Spleen (tissue), 11 donors: ENCODE data around the gene ESYT3. TPM values are rescaled to one million over a fixed set of nuclear protein-coding genes. Genes with fewer than 3 reads are reported as not detected.
A peak's percentile ranks its signal among the peaks of the same experiment; 100 is the strongest.
"Not testable (repeated sequence)": the region's sequence is repeated elsewhere in the genome, so short reads cannot be mapped to it uniquely, and the experiment has no call there.

Experiments
- DNase-seq: peaks from one replicate; pipeline ENCODE4 v3.0.0-alpha.2; 2020
- H3K27ac ChIP-seq, 8 donors: fragments of 200-600 bp; sonication (generic) in 7 of 8; 1 replicate in 4 of 8; 2 replicates in 4 of 8; pipeline versions ENCODE4 v1.5.0 to v1.8.0; 2016 to 2021; ENCODE audit warnings: inconsistent platforms in 4 of 8, mild to moderate bottlenecking in 4 of 8, moderate library complexity in 1 of 8
- H3K27me3 ChIP-seq, 7 donors: fragments of 200-600 bp; sonication (generic) in 6 of 7; replicated peaks in 1 of 7; 1 replicate in 4 of 7; 2 replicates in 3 of 7; pipeline versions ENCODE4 v1.5.0 to v1.8.0; 2016 to 2021; ENCODE audit warnings: inconsistent platforms in 3 of 7, mild to moderate bottlenecking in 1 of 7
- H3K36me3 ChIP-seq, 6 donors: fragments of 200-600 bp; sonication (generic) in 5 of 6; 1 replicate in 4 of 6; 2 replicates in 2 of 6; pipeline versions ENCODE4 v1.5.0 to v1.8.0; 2016 to 2021; ENCODE audit warnings: inconsistent platforms in 2 of 6
- H3K4me1 ChIP-seq, 6 donors: fragments of 200-600 bp; sonication (generic) in 5 of 6; 1 replicate in 3 of 6; 2 replicates in 3 of 6; pipeline versions ENCODE4 v1.5.0 to v1.8.0; 2016 to 2021; ENCODE audit warnings: inconsistent platforms in 3 of 6
- H3K4me3 ChIP-seq, 8 donors: fragments of 200-600 bp; sonication (generic) in 7 of 8; 1 replicate in 4 of 8; 2 replicates in 4 of 8; pipeline versions ENCODE4 v1.5.0 to v1.8.0; 2016 to 2021; ENCODE audit warnings: inconsistent platforms in 4 of 8, mild to moderate bottlenecking in 4 of 8, moderate library complexity in 2 of 8
- H3K9me3 ChIP-seq, 8 donors: fragments of 200-600 bp; sonication (generic) in 7 of 8; 1 replicate in 4 of 8; 2 replicates in 4 of 8; pipeline versions ENCODE4 v1.5.0 to v1.8.0; 2016 to 2021; ENCODE audit warnings: inconsistent platforms in 4 of 8
- POLR2A ChIP-seq, 3 donors: fragments of 450-650 bp; IDR thresholded peaks; one replicate each; pipeline ENCODE4 v1.5.1; 2017; ENCODE audit warnings: antibody characterized with exemption in 3 of 3, mild to moderate bottlenecking in 1 of 3
- POLR2AphosphoS5 ChIP-seq, 3 donors: sonication (generic); formaldehyde crosslinking; IDR thresholded peaks; one replicate each; pipeline ENCODE4 v1.5.1; 2017; ENCODE audit warnings: antibody characterized with exemption in 3 of 3
- WGBS, 5 donors: extraction: QIAGEN DNeasy Blood & Tissue Kit in 3 of 5; methylation state at CpG; one replicate each; pipeline versions ENCODE4 v1.1.5 to v1.1.7; 2013 to 2018; 5-methylcytosine and 5-hydroxymethylcytosine counted together
- intact Hi-C: fragments of 100-400 bp; cut with DNase I; formaldehyde crosslinking; loops from one replicate; pipeline ENCODE4 v1.15.0; 2023; ENCODE audit warnings: low total_unique reads
- polyA plus RNA-seq, 3 donors: library from polyadenylated mRNA; stranded (reverse); fragments of 200-250 nt; gene quantifications; one replicate each; pipeline ENCODE4 v1.2.1, GENCODE V29; 2013
- total RNA-seq, 7 donors: library from RNA; depleted of rRNA in 3 of 7; stranded (reverse); fragments of >200 nt in 3 of 7; fragmentation: NEBNext Ultra II Directional in 4 of 7; extraction: Animal tissue kit (Norgen Biotek cat#: 25700) in 4 of 7; gene quantifications; one replicate each; pipeline versions ENCODE4 v1.1.0 to v1.2.1, GENCODE V29; 2016 to 2021
- TF ChIP-seq, protein P1 (sequence below), 11 experiments: fragments of 200-600 bp in 7 of 11; fragments of 450-650 bp in 4 of 11; sonication (generic) in 4 of 11; IDR thresholded peaks in 8 of 11; conservative IDR thresholded peaks in 3 of 11; 1 replicate in 7 of 11; 2 replicates in 4 of 11; pipeline versions ENCODE4 v1.4.0 to v1.8.0; 2016 to 2021; ENCODE audit warnings: antibody characterized with exemption in 11 of 11, inconsistent platforms in 4 of 11, mild to moderate bottlenecking in 1 of 11
- donor health status: healthy with polysubstance abuse.
- donor health status: DM: no; HTN: no; CAD: no; lungs with moderate emphysema.
- donor health status: DM: no; HTN: no; CAD: no.
- donor health status: Bipolar disorder and iron deficiency.
- donor health status: healthy.
- donor health status: DM: no; HTN: no; CAD: no.
- donor health status: DM: yes; HTN: yes; CAD: no.

Gene ESYT3
- total and polyA plus RNA-seq, 10 donors: 0.02 TPM; not detected in 9

DNA sequence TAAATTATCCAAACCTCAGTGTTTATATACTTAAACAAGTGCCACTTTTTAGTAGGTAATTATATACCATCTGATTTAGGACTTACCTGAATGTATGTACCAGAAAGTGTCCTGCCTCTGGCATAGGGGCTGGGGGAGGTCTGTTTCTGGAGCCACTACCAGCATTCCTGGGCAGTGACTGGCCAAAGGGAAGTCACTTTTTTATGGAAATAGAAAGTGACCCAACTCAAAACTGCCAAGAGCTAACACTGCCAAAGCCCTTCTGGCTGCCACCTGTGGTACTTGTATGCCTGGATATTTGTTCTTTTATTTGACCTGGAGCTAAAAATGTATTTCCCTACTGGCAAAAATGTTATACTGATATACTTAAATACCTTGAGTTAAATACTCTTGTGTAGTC lies 42.7 kb downstream of the ESYT3 start:
- H3K36me3 ChIP-seq: no peaks in the 10 kb centered on the region
- H3K4me1 ChIP-seq: no peaks in the 10 kb centered on the region
- peaks cover 0 to 6% (median 0%) of the 10 kb centered on the region in 7 donors for H3K27me3 ChIP-seq
- no peak overlapping the region for H3K27ac ChIP-seq
- intact Hi-C loops: no loop called here
- DNase-seq: no peak
- H3K9me3 ChIP-seq: no peaks in the 10 kb centered on the region
- H3K4me3 ChIP-seq: no peak overlapping the region
- no peak for TF ChIP-seq POLR2A (IDR thresholded peaks at IDR 0.05)

DNA sequence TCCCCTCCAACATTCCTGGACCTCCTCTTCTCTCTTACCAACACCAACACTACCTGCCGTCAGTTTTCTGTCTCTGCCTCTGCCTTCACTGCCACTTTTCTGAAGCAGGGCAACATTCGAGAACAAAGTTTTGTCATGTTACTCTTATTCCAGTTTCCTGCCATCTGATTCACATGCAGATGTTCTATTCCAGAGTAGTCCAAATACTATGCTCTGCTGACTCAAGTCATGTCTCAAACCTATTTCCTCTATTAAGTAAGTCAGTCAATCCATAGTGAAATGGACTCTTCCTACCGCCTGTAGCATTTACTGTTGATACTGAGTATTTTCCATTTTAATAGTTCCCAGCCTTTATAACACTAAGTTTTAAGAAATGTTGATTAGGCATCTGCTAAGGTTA lies 43.4 kb downstream of the ESYT3 start:
- H3K4me1 ChIP-seq: no peaks in the 10 kb centered on the region
- no peaks in the 10 kb centered on the region for H3K9me3 ChIP-seq
- H3K4me3 ChIP-seq: no peak overlapping the region
- peaks cover 0 to under 1% (median 0%) of the 10 kb centered on the region in 7 donors for H3K27me3 ChIP-seq
- no peaks in the 10 kb centered on the region for H3K36me3 ChIP-seq
- TF ChIP-seq POLR2A (IDR thresholded peaks at IDR 0.05) (no peak), POLR2AphosphoS5 (IDR thresholded peaks at IDR 0.05) (no peak)
- TF ChIP-seq, protein P1, sequence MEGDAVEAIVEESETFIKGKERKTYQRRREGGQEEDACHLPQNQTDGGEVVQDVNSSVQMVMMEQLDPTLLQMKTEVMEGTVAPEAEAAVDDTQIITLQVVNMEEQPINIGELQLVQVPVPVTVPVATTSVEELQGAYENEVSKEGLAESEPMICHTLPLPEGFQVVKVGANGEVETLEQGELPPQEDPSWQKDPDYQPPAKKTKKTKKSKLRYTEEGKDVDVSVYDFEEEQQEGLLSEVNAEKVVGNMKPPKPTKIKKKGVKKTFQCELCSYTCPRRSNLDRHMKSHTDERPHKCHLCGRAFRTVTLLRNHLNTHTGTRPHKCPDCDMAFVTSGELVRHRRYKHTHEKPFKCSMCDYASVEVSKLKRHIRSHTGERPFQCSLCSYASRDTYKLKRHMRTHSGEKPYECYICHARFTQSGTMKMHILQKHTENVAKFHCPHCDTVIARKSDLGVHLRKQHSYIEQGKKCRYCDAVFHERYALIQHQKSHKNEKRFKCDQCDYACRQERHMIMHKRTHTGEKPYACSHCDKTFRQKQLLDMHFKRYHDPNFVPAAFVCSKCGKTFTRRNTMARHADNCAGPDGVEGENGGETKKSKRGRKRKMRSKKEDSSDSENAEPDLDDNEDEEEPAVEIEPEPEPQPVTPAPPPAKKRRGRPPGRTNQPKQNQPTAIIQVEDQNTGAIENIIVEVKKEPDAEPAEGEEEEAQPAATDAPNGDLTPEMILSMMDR (IDR thresholded peaks at IDR 0.05 in 8 of 11, conservative IDR thresholded peaks at IDR 0.05 in 3 of 11): no peak
- DNase-seq: no peak
- 88 to 97% (median 93%) methylated on average over 3 of the region's 3 CpGs for WGBS, 5 donors
- intact Hi-C loops: no loop called here
- H3K27ac ChIP-seq: no peak overlapping the region

DNA sequence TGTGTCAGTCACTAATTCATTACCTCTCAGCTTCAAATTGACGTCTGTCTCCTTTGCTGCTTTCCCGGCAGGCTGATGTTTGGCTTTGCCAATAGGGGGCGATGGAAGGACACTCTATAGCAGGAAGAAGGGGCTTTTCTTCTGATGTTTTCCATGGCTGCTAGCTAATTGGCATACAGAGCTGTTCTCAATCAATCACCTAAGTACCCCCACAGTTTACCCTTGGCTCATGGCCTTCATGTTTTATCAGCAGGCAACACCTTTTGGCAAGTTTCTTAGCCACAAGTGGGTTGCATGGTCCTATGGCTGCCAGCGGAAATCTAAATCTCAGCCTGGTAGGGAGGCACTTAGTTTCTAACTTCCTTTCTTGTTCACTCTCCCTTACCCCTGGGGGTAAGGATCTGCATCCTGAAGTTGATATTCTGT lies 45.0 kb downstream of the ESYT3 start:
- Histone ChIP-seq H3K27me3 (no peaks in the 10 kb centered on the region), H3K36me3 (no peaks in the 10 kb centered on the region), H3K4me1 (no peaks in the 10 kb centered on the region), H3K27ac (no peak overlapping the region), H3K4me3 (no peak overlapping the region), H3K9me3 (peaks cover 0 to 6% (median 2%) of the 10 kb centered on the region in 8 donors)
- WGBS, 5 donors: 15 to 25% (median 22%) methylated on average over 4 of the region's 4 CpGs
- intact Hi-C loops: no loop called here
- TF ChIP-seq, protein P1 (IDR thresholded peaks at IDR 0.05 in 8 of 11, conservative IDR thresholded peaks at IDR 0.05 in 3 of 11): peak in 8 of 11 experiments; percentile 27 to 60 (median 51)
- TF ChIP-seq POLR2A (IDR thresholded peaks at IDR 0.05): no peak
- TF ChIP-seq POLR2AphosphoS5 (IDR thresholded peaks at IDR 0.05): no peak
- DNase-seq: no peak

DNA sequence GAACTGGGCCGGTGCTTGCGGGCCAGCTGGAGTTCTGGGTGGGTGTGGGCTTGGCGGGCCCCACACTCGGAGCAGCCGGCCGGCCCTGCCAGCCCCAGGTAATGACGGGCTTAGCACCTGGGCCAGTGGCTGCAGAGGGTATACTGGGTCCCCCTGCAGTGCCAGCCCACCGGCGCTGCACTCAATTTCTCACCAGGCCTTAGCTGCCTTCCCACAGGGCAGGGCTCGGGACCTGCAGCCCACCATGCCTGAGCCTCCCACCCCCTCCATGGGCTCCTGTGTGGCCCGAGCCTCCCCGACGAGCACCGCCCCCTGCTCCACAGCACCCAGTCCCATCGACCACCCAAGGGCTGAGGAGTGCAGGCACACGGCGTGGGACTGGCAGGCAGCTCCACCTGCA lies 50.3 kb downstream of the ESYT3 start:
- DNase-seq, H3K36me3 ChIP-seq, H3K27me3 ChIP-seq, H3K27ac ChIP-seq, H3K4me3 ChIP-seq, intact Hi-C loops, H3K4me1 ChIP-seq: not testable (repeated sequence)
- 95 to 100% (median 98%) methylated on average over 1 to 17 of the region's 17 CpGs; no CpG with 5 or more reads in 1 of the 5 donors for WGBS, 5 donors
- peaks cover 4 to 59% (median 53%) of the 10 kb centered on the region in 8 donors for H3K9me3 ChIP-seq

DNA sequence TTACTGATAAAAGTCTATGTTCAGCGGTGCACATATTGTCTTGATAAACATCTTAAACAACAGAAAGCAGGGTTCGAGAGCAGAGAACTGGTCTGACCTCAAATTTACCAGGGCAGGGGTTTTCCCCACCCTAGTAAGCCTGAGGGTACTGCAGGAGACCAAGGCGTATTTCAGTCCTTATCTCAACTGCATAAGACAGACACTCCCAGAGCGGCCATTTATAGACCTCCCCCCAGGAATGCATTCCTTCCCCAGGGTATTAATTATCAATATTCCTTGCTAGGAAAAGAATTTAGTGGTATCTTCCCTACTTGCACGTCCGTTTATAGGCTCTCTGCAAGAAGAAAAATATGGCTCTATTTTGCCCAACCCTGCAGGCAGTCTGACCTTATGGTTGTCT lies 52.2 kb downstream of the ESYT3 start:
- H3K4me3 ChIP-seq, intact Hi-C loops, H3K4me1 ChIP-seq, H3K27me3 ChIP-seq, DNase-seq, H3K36me3 ChIP-seq, H3K27ac ChIP-seq: not testable (repeated sequence)
- H3K9me3 ChIP-seq: peaks cover 4 to 75% (median 59%) of the 10 kb centered on the region in 8 donors
- WGBS, 5 donors: 92 to 96% (median 95%) methylated on average over 6 of the region's 6 CpGs

DNA sequence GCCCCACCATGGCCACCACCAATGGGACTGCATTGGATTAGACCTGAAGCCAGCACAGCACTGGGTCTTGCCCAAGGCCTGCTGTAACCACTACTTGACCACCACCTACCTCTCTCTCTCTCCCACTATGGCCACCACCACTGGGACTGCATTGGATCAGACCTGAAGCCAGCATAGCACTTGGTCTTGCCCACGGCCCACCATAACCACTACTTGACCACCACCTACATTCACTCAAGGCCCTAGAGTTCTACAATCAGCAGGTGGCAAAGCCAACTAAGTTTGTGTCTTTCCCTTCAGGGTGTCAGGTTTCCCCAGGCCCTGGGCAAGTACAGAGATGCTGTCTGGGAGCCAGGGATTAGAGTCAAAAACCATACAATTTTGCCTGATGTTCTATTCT lies 57.6 kb downstream of the ESYT3 start:
- DNase-seq: no peak
- no peaks in the 10 kb centered on the region for H3K4me1 ChIP-seq
- H3K36me3 ChIP-seq: peaks cover 0 to 18% (median 0%) of the 10 kb centered on the region in 6 donors
- H3K27ac ChIP-seq: no peak overlapping the region
- H3K9me3 ChIP-seq: peaks cover 4 to 51% (median 36%) of the 10 kb centered on the region in 8 donors
- TF ChIP-seq POLR2AphosphoS5 (IDR thresholded peaks at IDR 0.05) (no peak), POLR2A (IDR thresholded peaks at IDR 0.05) (no peak)
- TF ChIP-seq, protein P1 (IDR thresholded peaks at IDR 0.05 in 8 of 11, conservative IDR thresholded peaks at IDR 0.05 in 3 of 11): no peak
- WGBS, 5 donors: 85 to 100% (median 93%) methylated on average over 1 of the region's 1 CpG
- H3K27me3 ChIP-seq: no peaks in the 10 kb centered on the region
- no peak overlapping the region for H3K4me3 ChIP-seq
- intact Hi-C loops: no loop called here
